K562 (cell line): ENCODE results near the gene BBC3.

Experiments
- GABPA ChIP-seq: fragments of 200-800 bp; sonication (Bioruptor generic); conservative IDR thresholded peaks from 2 replicates; pipeline ENCODE4 v1.6.1; 2016; ENCODE audit warnings: low read depth, missing genetic modification characterization, missing compliant biosample characterization
- POLR2A ChIP-seq: fragments of 450-650 bp; conservative IDR thresholded peaks from 2 replicates; pipeline ENCODE4 v1.6.1; 2016
- ZNF707 ChIP-seq: fragments of 250-450 bp; sonication (Bioruptor Pico); conservative IDR thresholded peaks from 2 replicates; pipeline ENCODE4 v1.8.0; 2022; ENCODE audit warnings: inconsistent platforms, mild to moderate bottlenecking, moderate library complexity
- TF ChIP-seq, protein P1 (sequence below): sonication (generic); formaldehyde crosslinking; IDR thresholded peaks from 2 replicates; pipeline ENCODE4 v1.8.1; 2022; ENCODE audit warnings: missing genetic modification reagents
- TF ChIP-seq, protein P2 (sequence below): sonication (generic); formaldehyde crosslinking; IDR thresholded peaks from 2 replicates; pipeline ENCODE4 v1.5.0; 2020; ENCODE audit warnings: missing genetic modification reagents
- TF ChIP-seq, protein P3 (sequence below), 3 experiments: IDR thresholded peaks in 2 of 3; conservative IDR thresholded peaks in 1 of 3; 2 replicates each; pipeline ENCODE4 v1.5.1; 2011 to 2012; ENCODE audit warnings: low read length in 3 of 3, mild to moderate bottlenecking in 3 of 3, control low read depth in 2 of 3, improper control_type of control experiment in 1 of 3, inconsistent platforms in 1 of 3, low read depth in 1 of 3, mixed read lengths in 1 of 3, moderate library complexity in 1 of 3; ENCODE audit not compliant: insufficient read depth in 2 of 3
- TF ChIP-seq, protein P4 (sequence below): fragments of 450-650 bp; formaldehyde crosslinking; IDR thresholded peaks from 2 replicates; pipeline ENCODE4 v1.4.0; 2022; ENCODE audit warnings: missing genetic modification characterization

DNA sequence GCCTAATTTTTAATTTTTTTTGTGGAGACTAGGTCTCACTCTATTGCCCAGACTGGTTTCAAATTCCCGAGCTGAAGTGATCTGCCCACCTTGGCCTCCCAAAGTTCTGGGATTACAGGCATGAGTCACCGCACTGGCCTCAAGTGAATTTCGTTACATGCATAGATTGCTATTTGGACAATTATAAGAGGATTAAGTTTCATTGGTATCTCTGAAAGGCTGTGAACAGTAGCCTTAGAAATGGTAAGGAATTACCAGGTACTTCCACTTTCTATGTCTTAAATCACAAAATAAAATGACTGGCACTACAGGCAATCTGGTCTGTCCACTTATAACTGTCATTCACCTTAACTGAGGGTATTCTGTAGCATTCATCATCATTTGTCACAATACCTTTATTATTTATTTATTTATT is 22.5 kb upstream of the BBC3 start:
- TF ChIP-seq, protein P1, sequence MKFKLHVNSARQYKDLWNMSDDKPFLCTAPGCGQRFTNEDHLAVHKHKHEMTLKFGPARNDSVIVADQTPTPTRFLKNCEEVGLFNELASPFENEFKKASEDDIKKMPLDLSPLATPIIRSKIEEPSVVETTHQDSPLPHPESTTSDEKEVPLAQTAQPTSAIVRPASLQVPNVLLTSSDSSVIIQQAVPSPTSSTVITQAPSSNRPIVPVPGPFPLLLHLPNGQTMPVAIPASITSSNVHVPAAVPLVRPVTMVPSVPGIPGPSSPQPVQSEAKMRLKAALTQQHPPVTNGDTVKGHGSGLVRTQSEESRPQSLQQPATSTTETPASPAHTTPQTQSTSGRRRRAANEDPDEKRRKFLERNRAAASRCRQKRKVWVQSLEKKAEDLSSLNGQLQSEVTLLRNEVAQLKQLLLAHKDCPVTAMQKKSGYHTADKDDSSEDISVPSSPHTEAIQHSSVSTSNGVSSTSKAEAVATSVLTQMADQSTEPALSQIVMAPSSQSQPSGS: no peak
- TF ChIP-seq, protein P2, sequence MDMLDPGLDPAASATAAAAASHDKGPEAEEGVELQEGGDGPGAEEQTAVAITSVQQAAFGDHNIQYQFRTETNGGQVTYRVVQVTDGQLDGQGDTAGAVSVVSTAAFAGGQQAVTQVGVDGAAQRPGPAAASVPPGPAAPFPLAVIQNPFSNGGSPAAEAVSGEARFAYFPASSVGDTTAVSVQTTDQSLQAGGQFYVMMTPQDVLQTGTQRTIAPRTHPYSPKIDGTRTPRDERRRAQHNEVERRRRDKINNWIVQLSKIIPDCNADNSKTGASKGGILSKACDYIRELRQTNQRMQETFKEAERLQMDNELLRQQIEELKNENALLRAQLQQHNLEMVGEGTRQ (CRISPR knock-in tag): no peak
- TF ChIP-seq, protein P3, sequence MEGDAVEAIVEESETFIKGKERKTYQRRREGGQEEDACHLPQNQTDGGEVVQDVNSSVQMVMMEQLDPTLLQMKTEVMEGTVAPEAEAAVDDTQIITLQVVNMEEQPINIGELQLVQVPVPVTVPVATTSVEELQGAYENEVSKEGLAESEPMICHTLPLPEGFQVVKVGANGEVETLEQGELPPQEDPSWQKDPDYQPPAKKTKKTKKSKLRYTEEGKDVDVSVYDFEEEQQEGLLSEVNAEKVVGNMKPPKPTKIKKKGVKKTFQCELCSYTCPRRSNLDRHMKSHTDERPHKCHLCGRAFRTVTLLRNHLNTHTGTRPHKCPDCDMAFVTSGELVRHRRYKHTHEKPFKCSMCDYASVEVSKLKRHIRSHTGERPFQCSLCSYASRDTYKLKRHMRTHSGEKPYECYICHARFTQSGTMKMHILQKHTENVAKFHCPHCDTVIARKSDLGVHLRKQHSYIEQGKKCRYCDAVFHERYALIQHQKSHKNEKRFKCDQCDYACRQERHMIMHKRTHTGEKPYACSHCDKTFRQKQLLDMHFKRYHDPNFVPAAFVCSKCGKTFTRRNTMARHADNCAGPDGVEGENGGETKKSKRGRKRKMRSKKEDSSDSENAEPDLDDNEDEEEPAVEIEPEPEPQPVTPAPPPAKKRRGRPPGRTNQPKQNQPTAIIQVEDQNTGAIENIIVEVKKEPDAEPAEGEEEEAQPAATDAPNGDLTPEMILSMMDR (IDR thresholded peaks at IDR 0.05 in 2 of 3, conservative IDR thresholded peaks at IDR 0.05 in 1 of 3; ENCODE audit: insufficient read depth in 2 of 3, low read depth in 1 of 3, low read length in 3 of 3): no peak
- TF ChIP-seq POLR2A (no peak), GABPA (tag) (no peak), ZNF707 (no peak)
- TF ChIP-seq, protein P4, sequence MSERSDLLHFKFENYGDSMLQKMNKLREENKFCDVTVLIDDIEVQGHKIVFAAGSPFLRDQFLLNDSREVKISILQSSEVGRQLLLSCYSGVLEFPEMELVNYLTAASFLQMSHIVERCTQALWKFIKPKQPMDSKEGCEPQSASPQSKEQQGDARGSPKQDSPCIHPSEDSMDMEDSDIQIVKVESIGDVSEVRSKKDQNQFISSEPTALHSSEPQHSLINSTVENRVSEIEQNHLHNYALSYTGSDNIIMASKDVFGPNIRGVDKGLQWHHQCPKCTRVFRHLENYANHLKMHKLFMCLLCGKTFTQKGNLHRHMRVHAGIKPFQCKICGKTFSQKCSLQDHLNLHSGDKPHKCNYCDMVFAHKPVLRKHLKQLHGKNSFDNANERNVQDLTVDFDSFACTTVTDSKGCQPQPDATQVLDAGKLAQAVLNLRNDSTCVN: no peak
